ENCODE measurements around the gene LUC7L2. TPM values are rescaled to one million over a fixed set of nuclear protein-coding genes. Genes with fewer than 3 reads are reported as not detected.

LUC7L2 gene
- total RNA-seq, 1 donor from 2014 or later, result 90.0 TPM

GRCh38 chr7:139365336-139365735 lies 5.6 kb downstream of the LUC7L2 start:
- Mint-ChIP-seq H3K9me3 (no peaks in the 10 kb centered on the region), H3K36me3 (peaks cover 13% of the 10 kb centered on the region), H3K4me1 (ENCODE audit: unreplicated experiment) (peaks cover 38% of the 10 kb centered on the region), H3K27ac (no peak overlapping the region), H3K27me3 (no peaks in the 10 kb centered on the region), H3K4me3 (no peak overlapping the region)
- TF ChIP-seq, protein P1, sequence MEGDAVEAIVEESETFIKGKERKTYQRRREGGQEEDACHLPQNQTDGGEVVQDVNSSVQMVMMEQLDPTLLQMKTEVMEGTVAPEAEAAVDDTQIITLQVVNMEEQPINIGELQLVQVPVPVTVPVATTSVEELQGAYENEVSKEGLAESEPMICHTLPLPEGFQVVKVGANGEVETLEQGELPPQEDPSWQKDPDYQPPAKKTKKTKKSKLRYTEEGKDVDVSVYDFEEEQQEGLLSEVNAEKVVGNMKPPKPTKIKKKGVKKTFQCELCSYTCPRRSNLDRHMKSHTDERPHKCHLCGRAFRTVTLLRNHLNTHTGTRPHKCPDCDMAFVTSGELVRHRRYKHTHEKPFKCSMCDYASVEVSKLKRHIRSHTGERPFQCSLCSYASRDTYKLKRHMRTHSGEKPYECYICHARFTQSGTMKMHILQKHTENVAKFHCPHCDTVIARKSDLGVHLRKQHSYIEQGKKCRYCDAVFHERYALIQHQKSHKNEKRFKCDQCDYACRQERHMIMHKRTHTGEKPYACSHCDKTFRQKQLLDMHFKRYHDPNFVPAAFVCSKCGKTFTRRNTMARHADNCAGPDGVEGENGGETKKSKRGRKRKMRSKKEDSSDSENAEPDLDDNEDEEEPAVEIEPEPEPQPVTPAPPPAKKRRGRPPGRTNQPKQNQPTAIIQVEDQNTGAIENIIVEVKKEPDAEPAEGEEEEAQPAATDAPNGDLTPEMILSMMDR (conservative IDR thresholded peaks at IDR 0.05), result no peak
- no peak for DNase-seq (ENCODE audit: extremely low spot score, unreplicated experiment)

DNA sequence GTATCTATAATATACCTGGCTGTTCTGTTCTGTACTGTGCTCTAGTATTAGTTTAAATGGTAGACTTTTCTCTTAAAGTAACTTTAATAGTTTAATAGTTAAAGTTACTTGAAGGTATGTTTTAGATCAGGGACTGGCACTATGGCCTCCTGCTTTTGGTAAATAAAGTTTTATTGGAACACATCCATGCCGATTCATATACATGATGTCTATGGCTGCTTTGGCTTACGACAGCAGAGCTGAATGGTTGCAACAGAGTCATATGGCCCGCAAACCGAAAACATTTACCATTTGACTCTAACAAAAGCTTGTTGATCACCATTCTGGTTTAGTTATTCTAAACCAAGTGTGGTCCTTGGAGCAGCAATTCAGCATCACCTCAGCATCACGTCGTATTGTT lies 6.7 kb downstream of the LUC7L2 start:
- Mint-ChIP-seq H3K27me3 (no peaks in the 10 kb centered on the region), H3K9me3 (no peaks in the 10 kb centered on the region), H3K4me3 (no peak overlapping the region), H3K36me3 (peaks cover 13% of the 10 kb centered on the region), H3K4me1 (ENCODE audit: unreplicated experiment) (peaks cover 40% of the 10 kb centered on the region), H3K27ac (no peak overlapping the region)
- TF ChIP-seq, protein P1 (conservative IDR thresholded peaks at IDR 0.05), result no peak
- no peak for DNase-seq (ENCODE audit: extremely low spot score, unreplicated experiment)

GRCh38 chr7:139367438-139368155 lies 7.9 kb downstream of the LUC7L2 start:
- Mint-ChIP-seq H3K36me3 (peaks cover 13% of the 10 kb centered on the region), H3K9me3 (no peaks in the 10 kb centered on the region), H3K27me3 (no peaks in the 10 kb centered on the region), H3K4me1 (ENCODE audit: unreplicated experiment) (peaks cover 34% of the 10 kb centered on the region), H3K27ac (no peak overlapping the region), H3K4me3 (no peak overlapping the region)
- TF ChIP-seq, protein P1 (conservative IDR thresholded peaks at IDR 0.05), result no peak
- DNase-seq (ENCODE audit: extremely low spot score, unreplicated experiment), result no peak

GRCh38 chr7:139370301-139370942 lies 10.7 kb downstream of the LUC7L2 start:
- Mint-ChIP-seq H3K4me1 (ENCODE audit: unreplicated experiment) (peaks cover 29% of the 10 kb centered on the region), H3K27me3 (no peaks in the 10 kb centered on the region)

GRCh38 chr7:139370943-139371313 lies 11.2 kb downstream of the LUC7L2 start:
- Mint-ChIP-seq H3K27ac (no peak overlapping the region), H3K27me3 (no peaks in the 10 kb centered on the region), H3K9me3 (no peaks in the 10 kb centered on the region), H3K4me1 (ENCODE audit: unreplicated experiment) (peaks cover 29% of the 10 kb centered on the region), H3K36me3 (peaks cover 12% of the 10 kb centered on the region), H3K4me3 (no peak overlapping the region)
- DNase-seq (ENCODE audit: extremely low spot score, unreplicated experiment), result no peak
- TF ChIP-seq, protein P1 (conservative IDR thresholded peaks at IDR 0.05), result no peak

More at GRCh38 chr7:139370301-139370942, 10.7 kb downstream of the LUC7L2 start:
- H3K27ac Mint-ChIP-seq, result no peak overlapping the region
- H3K9me3 Mint-ChIP-seq, result no peaks in the 10 kb centered on the region
- H3K36me3 Mint-ChIP-seq, result peaks cover 12% of the 10 kb centered on the region
- H3K4me3 Mint-ChIP-seq, result no peak overlapping the region
- TF ChIP-seq, protein P1 (conservative IDR thresholded peaks at IDR 0.05), result no peak
- no peak for DNase-seq (ENCODE audit: extremely low spot score, unreplicated experiment)

Measured in type B pancreatic cell (in vitro differentiated cells).